Ovary (tissue), 3 donors: Measurements from ENCODE around the gene RABGAP1L.

Source experiments
- CTCF ChIP-seq, 3 donors: fragments of 450-650 bp in 2 of 3; fragments of 200-600 bp in 1 of 3; IDR thresholded peaks; one replicate each; pipeline versions ENCODE4 v1.5.1 to v1.8.0; 2016 to 2022; ENCODE audit warnings: antibody characterized with exemption in 3 of 3, mild to moderate bottlenecking in 1 of 3
- EP300 ChIP-seq: sonication (generic); formaldehyde crosslinking; IDR thresholded peaks from one replicate; pipeline ENCODE4 v1.6.1; 2017; ENCODE audit warnings: antibody characterized with exemption
- POLR2A ChIP-seq: fragments of 450-650 bp; IDR thresholded peaks from one replicate; pipeline ENCODE4 v1.6.1; 2017; ENCODE audit warnings: antibody characterized with exemption, mild to moderate bottlenecking, moderate library complexity
- donor health status: DM: no; HTN: no; CAD: no.

GRCh38 chr1:174800876-174801275 is 641.6 kb downstream of the RABGAP1L start:
- TF ChIP-seq CTCF (IDR thresholded peaks at IDR 0.05) = no peak
- TF ChIP-seq EP300 = no peak
- no peak for TF ChIP-seq POLR2A
